ENCODE measurements around the gene KCNK5. TPM values are rescaled to one million over a fixed set of nuclear protein-coding genes. Genes with fewer than 3 reads are reported as not detected.

Gene KCNK5
- total and polyA plus RNA-seq, 2 experiments from 2014 or later: 0.21 to 0.27 TPM

GRCh38 chr6:39189131-39189530 is 40.1 kb downstream of the KCNK5 start:
- Histone ChIP-seq H3K9me3 (ENCODE audit: low read depth) (no peaks in the 10 kb centered on the region), H3K27me3 (no peaks in the 10 kb centered on the region), H3K4me1 (ENCODE audit: low read depth) (peaks cover 12% of the 10 kb centered on the region), H3K36me3 (no peaks in the 10 kb centered on the region), H3K27ac (no peak overlapping the region), H3K4me3 (no peak overlapping the region)
- no peak for DNase-seq (ENCODE audit: low read depth in 1 of 2, low spot score in 1 of 2)
- TF ChIP-seq, protein P1, sequence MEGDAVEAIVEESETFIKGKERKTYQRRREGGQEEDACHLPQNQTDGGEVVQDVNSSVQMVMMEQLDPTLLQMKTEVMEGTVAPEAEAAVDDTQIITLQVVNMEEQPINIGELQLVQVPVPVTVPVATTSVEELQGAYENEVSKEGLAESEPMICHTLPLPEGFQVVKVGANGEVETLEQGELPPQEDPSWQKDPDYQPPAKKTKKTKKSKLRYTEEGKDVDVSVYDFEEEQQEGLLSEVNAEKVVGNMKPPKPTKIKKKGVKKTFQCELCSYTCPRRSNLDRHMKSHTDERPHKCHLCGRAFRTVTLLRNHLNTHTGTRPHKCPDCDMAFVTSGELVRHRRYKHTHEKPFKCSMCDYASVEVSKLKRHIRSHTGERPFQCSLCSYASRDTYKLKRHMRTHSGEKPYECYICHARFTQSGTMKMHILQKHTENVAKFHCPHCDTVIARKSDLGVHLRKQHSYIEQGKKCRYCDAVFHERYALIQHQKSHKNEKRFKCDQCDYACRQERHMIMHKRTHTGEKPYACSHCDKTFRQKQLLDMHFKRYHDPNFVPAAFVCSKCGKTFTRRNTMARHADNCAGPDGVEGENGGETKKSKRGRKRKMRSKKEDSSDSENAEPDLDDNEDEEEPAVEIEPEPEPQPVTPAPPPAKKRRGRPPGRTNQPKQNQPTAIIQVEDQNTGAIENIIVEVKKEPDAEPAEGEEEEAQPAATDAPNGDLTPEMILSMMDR (IDR thresholded peaks at IDR 0.05; ENCODE audit: low read depth, low read length): no peak

DNA sequence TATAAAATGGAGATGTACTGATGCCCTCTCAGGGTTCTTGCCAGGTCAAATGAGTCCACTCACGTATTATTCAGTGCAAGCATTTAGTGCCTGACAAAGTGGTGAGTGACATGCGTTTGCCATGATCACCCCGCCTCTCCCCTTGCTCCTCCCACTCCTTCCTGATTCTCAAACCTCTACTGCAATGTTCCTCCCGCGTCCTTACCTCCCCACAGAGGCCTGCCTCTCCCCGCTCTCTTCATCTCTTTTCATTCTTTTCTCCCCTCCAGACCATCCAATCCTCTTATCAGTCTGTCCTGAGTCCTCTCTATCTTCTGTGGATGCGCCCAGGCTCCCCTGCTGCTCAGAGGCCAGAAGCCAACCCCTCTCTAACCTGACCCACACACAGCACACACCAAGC is 40.7 kb downstream of the KCNK5 start:
- Histone ChIP-seq H3K9me3 (ENCODE audit: low read depth) (no peaks in the 10 kb centered on the region), H3K27ac (no peak overlapping the region), H3K36me3 (no peaks in the 10 kb centered on the region), H3K27me3 (no peaks in the 10 kb centered on the region), H3K4me1 (ENCODE audit: low read depth) (peaks cover 10% of the 10 kb centered on the region), H3K4me3 (no peak overlapping the region)
- DNase-seq (ENCODE audit: low read depth in 1 of 2, low spot score in 1 of 2): no peak
- TF ChIP-seq, protein P1 (IDR thresholded peaks at IDR 0.05; ENCODE audit: low read depth, low read length): no peak

DNA sequence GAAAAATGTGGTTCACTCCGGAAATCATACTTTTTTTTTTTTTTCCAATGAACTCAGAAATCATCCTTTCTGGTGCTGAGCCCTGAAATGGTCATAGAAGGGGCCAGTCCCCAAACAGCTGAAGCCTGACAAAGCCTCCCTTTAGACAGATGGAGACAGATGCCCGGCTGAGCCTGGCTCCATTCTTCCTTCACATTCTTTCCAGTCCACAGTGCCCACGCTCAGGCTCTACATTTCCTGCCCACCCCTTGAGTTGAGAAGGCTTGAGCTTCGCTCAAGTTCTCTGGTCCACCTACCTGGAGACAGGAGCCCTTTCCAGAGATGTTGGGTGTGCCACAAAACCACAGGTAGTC is 41.2 kb downstream of the KCNK5 start:
- TF ChIP-seq, protein P1 (IDR thresholded peaks at IDR 0.05; ENCODE audit: low read depth, low read length): no peak
- H3K27ac ChIP-seq: no peak overlapping the region

GRCh38 chr6:39184906-39185580 is 44.2 kb downstream of the KCNK5 start:
- Histone ChIP-seq H3K4me3 (no peak overlapping the region), H3K27me3 (no peaks in the 10 kb centered on the region), H3K9me3 (ENCODE audit: low read depth) (no peaks in the 10 kb centered on the region), H3K36me3 (no peaks in the 10 kb centered on the region), H3K4me1 (ENCODE audit: low read depth) (no peaks in the 10 kb centered on the region), H3K27ac (no peak overlapping the region)
- TF ChIP-seq, protein P1 (IDR thresholded peaks at IDR 0.05; ENCODE audit: low read depth, low read length): no peak
- DNase-seq (ENCODE audit: low read depth in 1 of 2, low spot score in 1 of 2): no peak

More for the DNA sequence above, 41.2 kb downstream of the KCNK5 start:
- DNase-seq (ENCODE audit: low read depth in 1 of 2, low spot score in 1 of 2): no peak
- no peaks in the 10 kb centered on the region for H3K27me3 ChIP-seq
- H3K36me3 ChIP-seq: no peaks in the 10 kb centered on the region
- H3K9me3 ChIP-seq (ENCODE audit: low read depth): no peaks in the 10 kb centered on the region
- peaks cover 5% of the 10 kb centered on the region for H3K4me1 ChIP-seq (ENCODE audit: low read depth)
- H3K4me3 ChIP-seq: no peak overlapping the region

DNA sequence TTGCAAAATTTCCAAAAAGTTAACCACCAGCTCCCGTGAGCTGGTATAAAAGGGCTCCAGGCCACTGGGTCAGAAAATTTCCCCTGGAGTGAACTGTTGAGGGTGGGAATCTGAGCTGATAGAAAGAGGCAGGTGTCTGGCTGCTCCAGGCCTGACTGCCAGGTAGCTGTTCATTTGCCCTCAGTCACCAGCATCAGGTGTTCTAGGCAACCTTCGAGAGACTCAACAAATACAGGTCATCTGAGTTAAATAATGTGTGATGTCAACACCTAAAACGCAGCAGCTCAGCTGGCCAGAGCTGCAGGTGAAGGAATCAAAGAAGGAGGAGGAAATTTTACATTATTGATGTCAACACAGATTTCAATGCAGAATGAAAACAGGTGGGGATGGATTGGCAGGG is 46.7 kb downstream of the KCNK5 start:
- Histone ChIP-seq H3K27me3 (no peaks in the 10 kb centered on the region), H3K4me3 (no peak overlapping the region), H3K9me3 (ENCODE audit: low read depth) (no peaks in the 10 kb centered on the region), H3K4me1 (ENCODE audit: low read depth) (no peaks in the 10 kb centered on the region), H3K27ac (no peak overlapping the region), H3K36me3 (no peaks in the 10 kb centered on the region)
- TF ChIP-seq, protein P1 (IDR thresholded peaks at IDR 0.05; ENCODE audit: low read depth, low read length): no peak
- DNase-seq (ENCODE audit: low read depth in 1 of 2, low spot score in 1 of 2): no peak

Measured in cardiac muscle cell (in vitro differentiated cells and primary cell).